Naive B cell (primary cell): ENCODE results near the gene RBBP6. TPM values are rescaled to one million over a fixed set of nuclear protein-coding genes. Genes with fewer than 3 reads are reported as not detected.
A peak's percentile ranks its signal among the peaks of the same experiment; 100 is the strongest.

Source experiments
- ATAC-seq, 2 donors: fragments of 150-1000 bp; cut with Tn5 transposase; 2 replicates each; pipeline ENCODE4 v1.10.0; 2021; ENCODE audit warnings: low read depth in 2 of 2, mild to moderate bottlenecking in 2 of 2, moderate library complexity in 2 of 2
- DNase-seq: peaks from one replicate; pipeline ENCODE4 v3.0.0; 2022
- H3K27ac Mint-ChIP-seq, 6 donors: one replicate each; pipeline ENCODE4 v1.8.0; 2020 to 2022; ENCODE audit warnings: mild to moderate bottlenecking in 6 of 6, mixed read lengths in 6 of 6, moderate library complexity in 5 of 6, inconsistent platforms in 2 of 6
- H3K27me3 Mint-ChIP-seq, 3 donors: one replicate each; pipeline ENCODE4 v1.8.0; 2021 to 2022; ENCODE audit warnings: mixed read lengths in 3 of 3, mild to moderate bottlenecking in 1 of 3
- H3K36me3 Mint-ChIP-seq, 2 donors: one replicate each; pipeline ENCODE4 v1.8.0; 2020 to 2022; ENCODE audit warnings: mixed read lengths in 2 of 2, inconsistent platforms in 1 of 2, mild to moderate bottlenecking in 1 of 2
- H3K4me1 Mint-ChIP-seq, 3 donors: one replicate each; pipeline ENCODE4 v1.8.0; 2020 to 2022; ENCODE audit warnings: mixed read lengths in 3 of 3, inconsistent platforms in 1 of 3, mild to moderate bottlenecking in 1 of 3, moderate library complexity in 1 of 3
- H3K4me3 Mint-ChIP-seq, 8 donors: one replicate each; pipeline ENCODE4 v1.8.0; 2020 to 2022; ENCODE audit warnings: mild to moderate bottlenecking in 8 of 8, mixed read lengths in 8 of 8, moderate library complexity in 8 of 8, inconsistent platforms in 2 of 8
- H3K9me3 Mint-ChIP-seq, 7 donors: one replicate each; pipeline ENCODE4 v1.8.0; 2020 to 2022; ENCODE audit warnings: mixed read lengths in 7 of 7, mild to moderate bottlenecking in 5 of 7, inconsistent platforms in 2 of 7, moderate library complexity in 1 of 7
- polyA plus RNA-seq, 6 donors: library from polyadenylated mRNA; unstranded; fragments of 300-500 nt; fragmentation: Illumina TruSeq; gene quantifications; one replicate each; pipeline ENCODE4 v1.2.3, GENCODE V29; 2021; ENCODE audit warnings: low read depth in 6 of 6

Gene RBBP6
- polyA plus RNA-seq, 6 donors from 2014 or later, result 19.6 to 41.1 (median 30.2) TPM

GRCh38 chr16:24535827-24536226 is 3.5 kb upstream of the RBBP6 start:
- Mint-ChIP-seq H3K4me3 (peak overlapping the region in 1 of 8 donors; percentile 29), H3K9me3 (no peaks in the 10 kb centered on the region), H3K36me3 (no peaks in the 10 kb centered on the region), H3K27me3 (peaks cover 0 to 7% (median 0%) of the 10 kb centered on the region in 3 donors), H3K27ac (no peak overlapping the region), H3K4me1 (peaks cover 9 to 20% (median 11%) of the 10 kb centered on the region in 3 donors)
- no peak for ATAC-seq
- DNase-seq, result no peak

DNA sequence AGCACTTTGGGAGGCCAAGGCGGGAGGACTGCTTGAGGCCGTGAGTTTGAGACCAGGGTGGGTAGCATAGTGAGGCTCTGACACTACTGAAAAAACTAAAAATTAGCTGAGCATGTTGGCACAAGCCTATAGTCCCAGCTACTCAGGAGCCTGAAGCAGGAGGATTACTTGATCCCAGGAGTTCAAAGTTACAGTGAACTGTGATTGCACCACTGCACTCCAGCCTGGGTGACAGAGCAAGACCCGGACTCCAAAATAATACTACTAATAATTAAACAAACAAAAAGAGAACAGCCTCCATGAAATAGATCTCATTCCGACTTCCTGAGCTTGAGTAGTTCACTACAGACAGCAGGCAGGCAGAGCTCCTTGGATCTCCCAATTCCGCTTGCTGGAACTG is 2.7 kb upstream of the RBBP6 start:
- peaks cover 0 to 7% (median 0%) of the 10 kb centered on the region in 3 donors for H3K27me3 Mint-ChIP-seq
- H3K27ac Mint-ChIP-seq, result no peak overlapping the region
- H3K9me3 Mint-ChIP-seq, result no peaks in the 10 kb centered on the region
- H3K36me3 Mint-ChIP-seq, result no peaks in the 10 kb centered on the region
- H3K4me3 Mint-ChIP-seq, result peak overlapping the region in 2 of 8 donors; percentile 16 to 97
- no peak for DNase-seq
- no peak for ATAC-seq
- peaks cover 16 to 28% (median 19%) of the 10 kb centered on the region in 3 donors for H3K4me1 Mint-ChIP-seq

GRCh38 chr16:24537474-24538337 is 1.7 kb upstream of the RBBP6 start:
- Mint-ChIP-seq H3K36me3 (no peaks in the 10 kb centered on the region), H3K4me1 (peaks cover 26 to 38% (median 27%) of the 10 kb centered on the region in 3 donors), H3K27me3 (peaks cover 0 to 2% (median 0%) of the 10 kb centered on the region in 3 donors), H3K9me3 (no peaks in the 10 kb centered on the region), H3K4me3 (peak overlapping the region; percentile 3 to 97 (median 40)), H3K27ac (peak overlapping the region in 4 of 6 donors; percentile 34 to 98 (median 79))
- no peak for ATAC-seq
- DNase-seq, result no peak

- Mint-ChIP-seq H3K4me3 (peak overlapping the region; percentile 93 to 100 (median 100)), H3K36me3 (no peaks in the 10 kb centered on the region), H3K4me1 (peaks cover 33 to 45% (median 37%) of the 10 kb centered on the region in 3 donors), H3K9me3 (no peaks in the 10 kb centered on the region), H3K27me3 (no peaks in the 10 kb centered on the region), H3K27ac (peak overlapping the region; percentile 98 to 100 (median 100))
- no peak for DNase-seq
- peak in 1 of 2 donors; percentile 23 for ATAC-seq
Observed at GRCh38 chr16:24538756-24539294, 541 bp upstream of the RBBP6 start.

DNA sequence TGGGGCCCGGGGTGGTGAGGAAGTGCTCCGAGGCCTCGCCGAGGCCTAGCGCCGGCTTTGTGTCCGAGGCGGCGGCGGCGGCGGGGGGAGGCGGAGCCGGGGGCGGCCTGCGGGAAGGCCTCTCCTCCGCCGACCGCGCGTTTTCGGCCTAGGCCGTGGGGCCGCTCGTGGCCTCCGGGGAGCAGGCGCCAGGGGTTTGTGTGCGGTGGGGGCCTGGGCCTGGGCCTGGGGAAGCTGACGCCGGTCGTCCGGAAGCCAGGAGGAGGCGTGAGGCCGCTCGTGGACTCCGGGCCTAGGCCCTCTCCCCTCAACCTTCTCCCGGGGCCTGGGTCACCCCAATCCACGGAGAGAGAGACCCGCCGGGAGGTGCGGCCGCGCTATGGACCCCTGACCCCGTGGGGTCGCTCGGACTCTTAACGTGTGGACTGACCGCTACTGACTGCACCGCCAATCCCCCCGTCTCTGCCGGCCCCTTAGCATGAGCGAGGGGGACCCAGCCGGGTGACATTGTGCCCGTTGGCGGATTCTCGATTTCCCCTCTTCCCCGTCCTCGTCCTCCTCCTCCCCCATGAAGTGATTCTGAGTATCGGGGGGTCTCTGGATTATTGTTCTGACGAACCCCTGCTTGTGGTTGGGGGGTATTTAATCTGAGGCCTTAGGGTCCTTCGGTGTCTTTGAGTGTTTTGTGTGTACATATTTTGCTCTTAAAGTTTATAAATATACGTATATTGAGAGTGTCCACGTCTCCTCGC is 660 bp downstream of the RBBP6 start:
- DNase-seq (peak; percentile 7), ATAC-seq (peak; percentile 41 to 44)
- H3K9me3 Mint-ChIP-seq, result no peaks in the 10 kb centered on the region
- no peaks in the 10 kb centered on the region for H3K27me3 Mint-ChIP-seq
- H3K27ac Mint-ChIP-seq, result peak overlapping the region; percentile 85 to 100 (median 98)
- peaks cover 42 to 54% (median 49%) of the 10 kb centered on the region in 3 donors for H3K4me1 Mint-ChIP-seq
- peaks cover 0 to 6% of the 10 kb centered on the region in 2 donors for H3K36me3 Mint-ChIP-seq
- peak overlapping the region; percentile 93 to 100 (median 99) for H3K4me3 Mint-ChIP-seq

GRCh38 chr16:24540602-24541210 is 1.3 kb downstream of the RBBP6 start:
- peaks cover 47 to 61% (median 56%) of the 10 kb centered on the region in 3 donors for H3K4me1 Mint-ChIP-seq
- H3K36me3 Mint-ChIP-seq, result peaks cover 0 to 8% of the 10 kb centered on the region in 2 donors

GRCh38 chr16:24541233-24541933 is 2.0 kb downstream of the RBBP6 start:
- peak overlapping the region; percentile 72 to 98 (median 87) for H3K27ac Mint-ChIP-seq
- H3K27me3 Mint-ChIP-seq, result no peaks in the 10 kb centered on the region
- peaks cover 47 to 62% (median 58%) of the 10 kb centered on the region in 3 donors for H3K4me1 Mint-ChIP-seq
- no peaks in the 10 kb centered on the region for H3K9me3 Mint-ChIP-seq
- DNase-seq, result no peak
- peaks cover 0 to 9% of the 10 kb centered on the region in 2 donors for H3K36me3 Mint-ChIP-seq
- ATAC-seq, result no peak
- H3K4me3 Mint-ChIP-seq, result peak overlapping the region; percentile 93 to 100 (median 98)

More at GRCh38 chr16:24540602-24541210, 1.3 kb downstream of the RBBP6 start:
- Mint-ChIP-seq H3K27ac (peak overlapping the region; percentile 85 to 98 (median 96)), H3K9me3 (no peaks in the 10 kb centered on the region), H3K4me3 (peak overlapping the region; percentile 93 to 100 (median 98)), H3K27me3 (no peaks in the 10 kb centered on the region)
- ATAC-seq (no peak), DNase-seq (peak; percentile 14)

GRCh38 chr16:24543949-24544348 is 4.6 kb downstream of the RBBP6 start:
- H3K27me3 Mint-ChIP-seq, result no peaks in the 10 kb centered on the region
- H3K4me1 Mint-ChIP-seq, result peaks cover 46 to 62% (median 61%) of the 10 kb centered on the region in 3 donors
- DNase-seq (no peak), ATAC-seq (no peak)
- no peaks in the 10 kb centered on the region for H3K9me3 Mint-ChIP-seq
- peak overlapping the region in 6 of 8 donors; percentile 56 to 97 (median 66) for H3K4me3 Mint-ChIP-seq
- peaks cover 9 to 15% of the 10 kb centered on the region in 2 donors for H3K36me3 Mint-ChIP-seq
- peak overlapping the region in 5 of 6 donors; percentile 9 to 57 (median 47) for H3K27ac Mint-ChIP-seq

DNA sequence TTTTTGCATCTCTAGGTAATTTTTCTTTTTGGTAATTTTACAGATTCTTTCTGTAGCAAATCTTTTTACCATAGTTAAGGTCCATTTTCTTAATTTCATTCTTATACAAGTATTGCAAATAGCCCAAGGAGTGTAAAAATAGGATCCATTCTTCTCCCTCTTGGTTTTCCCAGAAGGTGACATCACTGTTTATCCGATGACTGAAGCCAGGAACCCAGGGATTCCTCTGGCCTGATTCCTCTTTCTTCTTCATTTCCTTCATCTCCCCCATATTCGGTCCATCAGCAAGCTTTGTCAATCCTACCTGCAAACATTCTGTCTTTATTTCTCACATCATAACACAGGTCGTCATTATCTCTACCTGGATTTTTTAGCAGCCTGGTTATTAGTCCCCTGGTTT is 5.3 kb downstream of the RBBP6 start:
- peaks cover 15 to 16% of the 10 kb centered on the region in 2 donors for H3K36me3 Mint-ChIP-seq
- DNase-seq (no peak), ATAC-seq (no peak)
- peaks cover 46 to 64% (median 60%) of the 10 kb centered on the region in 3 donors for H3K4me1 Mint-ChIP-seq
- no peaks in the 10 kb centered on the region for H3K27me3 Mint-ChIP-seq
- no peaks in the 10 kb centered on the region for H3K9me3 Mint-ChIP-seq
- peak overlapping the region in 6 of 8 donors; percentile 9 to 45 (median 36) for H3K4me3 Mint-ChIP-seq
- H3K27ac Mint-ChIP-seq, result peak overlapping the region in 4 of 6 donors; percentile 7 to 89 (median 61)

DNA sequence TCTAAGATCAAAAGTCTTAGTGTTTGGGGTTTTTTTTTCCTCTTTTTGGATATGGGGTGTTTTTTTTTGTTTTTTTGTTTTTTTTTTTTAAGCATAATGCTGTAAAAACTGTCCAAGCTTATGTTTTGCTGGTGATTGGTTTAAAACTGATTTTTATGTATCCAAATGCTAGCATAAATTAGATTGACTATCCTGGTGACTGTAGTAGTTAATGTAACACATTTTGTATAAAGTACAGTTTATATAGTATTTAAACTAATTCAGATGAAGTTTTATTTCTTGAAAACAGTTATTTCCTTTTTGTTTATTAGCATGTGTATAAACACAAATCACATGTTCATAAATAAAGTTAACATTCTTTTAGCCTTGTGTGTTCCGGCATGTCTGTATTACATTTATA is 10.9 kb downstream of the RBBP6 start:
- Mint-ChIP-seq H3K9me3 (no peaks in the 10 kb centered on the region), H3K4me1 (peaks cover 9 to 30% (median 19%) of the 10 kb centered on the region in 3 donors), H3K4me3 (no peak overlapping the region), H3K27ac (no peak overlapping the region), H3K27me3 (no peaks in the 10 kb centered on the region), H3K36me3 (peaks cover 7 to 30% of the 10 kb centered on the region in 2 donors)
- no peak for DNase-seq
- no peak for ATAC-seq

- Mint-ChIP-seq H3K4me1 (peaks cover 0 to 19% (median 8%) of the 10 kb centered on the region in 3 donors), H3K27me3 (no peaks in the 10 kb centered on the region), H3K36me3 (peaks cover 10 to 37% of the 10 kb centered on the region in 2 donors), H3K4me3 (no peak overlapping the region), H3K27ac (peak overlapping the region in 1 of 6 donors; percentile 4), H3K9me3 (no peaks in the 10 kb centered on the region)
- ATAC-seq, result no peak
- no peak for DNase-seq
Observed at GRCh38 chr16:24552705-24553246, 13.4 kb downstream of the RBBP6 start.

DNA sequence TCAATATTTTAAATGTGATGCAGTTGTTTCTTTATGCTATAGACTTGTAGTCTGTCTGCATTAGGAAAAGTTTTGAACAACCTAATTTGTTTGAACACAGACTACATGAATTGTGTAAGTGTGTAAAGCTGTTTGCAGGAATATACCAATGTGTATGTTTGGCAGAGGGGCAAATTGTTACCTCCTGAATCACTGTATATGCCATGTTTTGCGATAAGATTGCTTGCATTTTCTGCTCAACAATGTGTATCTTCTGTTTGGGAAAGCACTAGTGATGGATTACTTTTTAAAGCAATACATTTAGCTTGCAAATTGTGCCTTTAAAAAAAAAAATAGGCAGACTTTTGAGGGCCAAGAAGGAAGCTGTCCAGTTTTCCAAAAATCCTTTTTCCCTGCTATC is 14.6 kb downstream of the RBBP6 start:
- DNase-seq (no peak), ATAC-seq (no peak)
- Mint-ChIP-seq H3K4me1 (peaks cover 0 to 19% (median 8%) of the 10 kb centered on the region in 3 donors), H3K4me3 (no peak overlapping the region), H3K27me3 (no peaks in the 10 kb centered on the region), H3K9me3 (no peaks in the 10 kb centered on the region), H3K27ac (peak overlapping the region in 1 of 6 donors; percentile 12), H3K36me3 (peaks cover 10 to 33% of the 10 kb centered on the region in 2 donors)
